Activated effector memory CD4-positive, alpha-beta T cell treated with Interleukin-2 at 50 U/mL for 16 hours (primary cell): ENCODE results near the gene CHD9.
"Not testable (repeated sequence)": the region's sequence is repeated elsewhere in the genome, so short reads cannot be mapped to it uniquely, and the experiment has no call there.

Source experiments
- DNase-seq: peaks from one replicate; pipeline ENCODE4 v3.0.0-alpha.2; 2020

The CHD9 gene

DNA sequence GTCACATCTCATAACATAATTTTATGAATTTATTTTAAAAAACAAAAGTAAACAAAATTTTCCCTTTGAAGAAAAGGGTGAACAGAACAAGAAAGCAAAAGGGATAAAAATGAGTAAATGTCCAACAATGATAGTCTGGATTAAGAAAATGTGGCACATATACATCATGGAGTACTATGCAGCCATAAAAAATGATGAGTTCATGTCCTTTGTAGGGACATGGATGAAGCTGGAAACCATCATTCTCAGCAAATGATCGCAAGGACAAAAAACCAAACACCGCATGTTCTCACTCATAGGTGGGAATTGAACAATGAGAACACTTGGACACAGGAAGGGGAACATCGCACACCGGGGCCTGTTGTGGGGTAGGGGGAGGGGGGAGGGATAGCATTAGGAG lies 3.5 kb upstream of the CHD9 start:
- DNase-seq = not testable (repeated sequence)

GRCh38 chr16:53052519-53053501 lies 2.0 kb upstream of the CHD9 start, which contains the start of gene CHD9NB:
CHD9NB (minus strand) TSS chr16:53052897; CDS start chr16:53044158, 8,739 bp downstream.
- DNase-seq = no peak

- no peak for DNase-seq
Observed at GRCh38 chr16:53053967-53054669, 673 bp upstream of the CHD9 start.

DNA sequence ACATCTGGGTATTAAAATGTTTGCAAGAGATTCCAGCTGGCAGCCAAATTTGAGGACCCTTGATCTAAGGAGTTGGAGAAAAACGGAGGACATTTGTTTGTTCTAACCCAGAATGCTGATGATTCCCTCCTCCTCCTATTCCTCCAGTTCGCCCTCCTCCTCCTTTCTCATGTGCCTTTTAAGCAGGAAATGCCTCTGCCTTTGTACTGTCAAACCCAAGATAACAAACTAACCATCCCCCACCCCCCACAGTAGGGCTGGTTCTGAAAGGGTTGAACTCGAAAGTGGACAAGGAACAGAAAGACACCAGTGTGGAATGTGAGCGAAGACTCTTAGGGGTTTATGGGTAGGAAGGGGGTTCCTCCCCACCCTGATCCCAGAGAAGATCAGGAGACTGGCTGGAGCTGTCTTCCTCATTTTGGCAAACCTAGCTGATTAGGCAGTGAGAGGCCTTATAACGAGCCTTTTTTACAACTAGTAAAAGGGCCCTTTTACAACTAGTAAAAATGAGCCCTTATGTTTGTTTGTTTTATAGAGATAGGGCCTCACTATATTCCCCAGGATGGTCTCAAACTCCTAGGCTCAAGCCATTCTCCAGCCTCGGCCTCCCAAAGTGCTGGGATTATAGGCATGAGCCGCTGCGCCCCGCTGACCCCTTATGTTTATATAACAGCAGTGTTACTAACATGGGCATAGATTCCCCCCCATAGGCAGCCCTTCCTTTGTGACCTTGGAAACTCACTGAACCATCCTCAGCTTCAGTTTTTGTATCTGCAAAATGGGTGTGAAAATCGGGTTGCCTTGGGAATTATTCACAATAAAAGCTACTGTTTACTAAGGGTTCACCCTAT lies 975 bp downstream of the CHD9 start:
- DNase-seq = no peak

- DNase-seq = no peak
Observed at GRCh38 chr16:53056392-53056881, 1.6 kb downstream of the CHD9 start.

DNA sequence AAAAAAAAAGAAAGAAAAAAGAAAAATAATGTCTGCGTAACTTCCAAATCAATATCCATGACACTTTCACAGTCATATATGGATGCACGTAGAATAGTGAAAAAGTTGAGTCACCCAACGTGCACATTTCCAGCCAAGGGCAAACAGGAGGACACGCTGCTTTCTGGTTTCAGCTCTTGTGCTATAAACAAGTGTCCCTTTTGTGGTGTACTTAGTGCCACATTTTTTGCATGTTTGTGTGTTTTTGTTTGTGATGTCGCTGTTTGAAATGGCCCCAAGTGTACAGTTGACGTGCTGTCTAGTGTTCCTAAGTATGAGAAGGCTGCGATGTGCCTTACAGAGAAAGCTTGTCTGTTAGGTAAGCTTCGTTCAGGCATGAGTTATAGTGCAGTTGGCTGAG lies 2.9 kb downstream of the CHD9 start:
- no peak for DNase-seq

- no peak for DNase-seq
Observed at GRCh38 chr16:53058441-53058840, 3.6 kb downstream of the CHD9 start.

DNA sequence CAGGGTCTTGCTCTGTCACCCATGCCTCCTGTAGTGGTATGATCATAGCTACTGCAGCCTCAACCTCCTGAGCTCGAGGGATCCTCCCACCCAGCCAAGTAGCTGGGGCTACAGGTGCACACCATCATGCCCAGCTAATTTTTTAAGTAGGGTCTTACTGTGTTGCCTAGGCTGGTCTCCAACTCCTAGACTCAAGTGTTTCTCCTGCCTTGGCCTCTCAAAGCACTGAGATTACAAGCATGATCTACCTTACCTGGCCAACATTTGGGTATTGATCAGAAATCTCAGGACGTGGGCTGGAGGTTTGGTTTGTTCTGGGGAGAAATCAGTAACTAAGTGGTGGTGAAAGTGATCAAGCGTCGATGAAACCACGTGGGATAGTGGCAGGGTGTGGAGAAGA lies 4.1 kb downstream of the CHD9 start:
- DNase-seq = no peak

- DNase-seq = no peak
Observed at GRCh38 chr16:53059672-53060071, 4.9 kb downstream of the CHD9 start.

GRCh38 chr16:53061256-53061655 lies 6.5 kb downstream of the CHD9 start:
- no peak for DNase-seq

DNA sequence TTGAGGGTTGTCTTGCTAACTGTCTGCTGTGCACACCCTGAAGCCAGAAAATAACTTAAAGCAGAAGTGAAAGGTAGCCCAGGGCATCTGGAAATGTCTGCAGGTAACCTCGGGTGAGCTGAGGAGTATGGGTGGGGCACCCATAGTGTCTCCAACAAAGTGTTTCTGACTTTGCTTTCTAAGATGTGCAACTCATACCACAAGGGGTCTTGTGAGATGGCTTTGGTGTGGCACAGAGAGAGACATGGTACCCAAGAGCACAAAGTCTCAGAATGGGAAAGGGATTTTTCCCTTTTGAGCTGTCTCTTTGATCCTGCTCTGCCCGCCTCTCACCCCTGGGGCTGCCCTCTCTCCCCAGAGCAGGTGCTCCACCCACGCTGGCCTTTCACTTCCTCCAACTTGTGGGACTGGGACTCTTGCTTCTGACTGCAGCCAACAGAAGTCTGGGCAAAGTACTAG lies 6.9 kb downstream of the CHD9 start:
- DNase-seq = no peak

- DNase-seq = no peak
Observed at GRCh38 chr16:53064081-53064578, 9.3 kb downstream of the CHD9 start.

DNA sequence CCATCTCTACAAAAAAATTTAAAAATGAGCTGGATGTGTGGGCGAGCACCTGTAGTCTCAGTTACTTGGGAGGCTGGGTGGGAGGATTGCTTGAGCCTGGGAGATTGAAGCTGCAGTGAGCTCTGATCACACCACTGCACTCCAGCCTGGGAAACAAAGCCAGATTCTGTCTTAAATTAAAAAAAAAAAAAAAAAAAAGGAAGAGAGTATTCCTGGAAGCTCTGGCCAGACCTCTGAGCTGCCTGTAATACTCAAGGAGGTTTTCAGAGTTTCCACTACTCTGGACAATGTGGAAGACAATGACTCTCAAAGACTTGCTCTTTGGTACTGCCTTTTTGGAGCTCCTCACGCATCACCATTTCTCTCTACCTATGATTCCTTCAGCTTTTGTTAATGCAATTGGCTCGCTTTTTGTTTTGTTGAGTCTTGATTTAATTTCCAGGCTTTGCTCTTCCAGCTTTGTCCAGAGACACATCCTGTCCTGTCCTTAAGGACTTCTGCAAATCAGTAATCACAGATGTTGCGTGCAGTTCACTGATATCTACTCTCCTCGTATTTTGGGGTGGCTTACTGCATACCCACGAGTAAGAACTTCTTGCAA lies 10.8 kb downstream of the CHD9 start:
- DNase-seq = no peak

GRCh38 chr16:53067675-53068074 lies 12.9 kb downstream of the CHD9 start:
- DNase-seq = no peak

DNA sequence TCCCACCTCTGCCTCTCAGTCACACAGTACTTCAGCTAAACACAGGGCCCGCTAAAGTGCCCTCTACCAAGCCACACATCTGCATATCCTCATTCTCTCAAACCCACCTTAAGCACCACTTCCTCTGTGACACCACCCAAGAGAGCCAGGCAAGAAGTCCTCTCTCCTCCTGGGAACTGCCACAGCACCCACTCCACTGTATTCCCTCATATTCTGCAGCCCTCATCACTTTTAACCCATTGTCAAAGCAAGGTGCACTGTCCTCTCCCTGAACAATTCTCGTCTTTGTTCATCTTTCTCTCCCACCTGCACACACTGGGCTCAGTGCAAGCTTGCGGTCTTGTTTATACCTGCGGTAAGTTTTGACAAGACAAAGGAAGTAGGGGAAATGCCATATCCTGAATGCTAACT lies 13.6 kb downstream of the CHD9 start:
- no peak for DNase-seq

DNA sequence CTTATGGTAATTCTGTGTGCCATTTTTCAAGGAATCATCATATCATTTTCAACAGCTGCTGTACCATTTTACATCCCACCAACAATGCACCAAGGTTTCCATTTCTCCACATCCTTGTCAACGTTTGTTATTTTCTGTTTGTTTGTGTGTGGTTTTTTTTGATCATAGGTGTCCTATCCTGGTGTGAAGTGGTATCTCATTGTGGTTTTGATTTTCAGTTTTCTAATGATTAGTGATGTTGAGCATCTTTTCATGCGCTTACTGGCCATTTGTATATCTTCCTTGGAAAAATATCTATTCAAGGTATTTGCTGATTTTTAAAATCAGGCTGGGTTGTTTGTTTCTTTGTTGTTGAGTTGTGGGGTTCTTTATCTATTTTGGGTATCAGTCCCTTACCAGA lies 15.0 kb downstream of the CHD9 start:
- DNase-seq = no peak

- no peak for DNase-seq
Observed at GRCh38 chr16:53071748-53072301, 17.0 kb downstream of the CHD9 start.

DNA sequence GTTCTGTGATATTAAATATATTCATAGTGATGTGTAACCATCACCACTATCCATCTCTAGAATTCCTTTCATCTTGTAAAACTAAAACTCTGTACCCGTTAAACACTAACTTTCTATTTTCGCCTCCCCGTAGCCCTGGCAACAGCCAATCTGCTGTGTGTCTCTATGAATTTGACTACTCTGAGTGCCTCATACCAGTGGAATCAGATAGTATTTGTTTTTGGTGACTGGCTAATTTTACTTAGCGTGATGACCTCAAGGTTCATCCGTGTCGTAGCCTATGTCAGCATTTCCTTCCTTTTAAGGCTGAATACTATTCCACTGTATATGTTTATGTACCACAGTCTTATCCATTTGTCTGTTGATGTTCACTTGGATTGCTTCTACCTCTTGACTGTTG lies 18.2 kb downstream of the CHD9 start:
- DNase-seq = no peak

- DNase-seq = not testable (repeated sequence)
Observed at GRCh38 chr16:53074296-53074695, 19.5 kb downstream of the CHD9 start.

GRCh38 chr16:53075461-53075860 lies 20.7 kb downstream of the CHD9 start:
- not testable (repeated sequence) for DNase-seq

GRCh38 chr16:53078247-53078646 lies 23.5 kb downstream of the CHD9 start:
- no peak for DNase-seq
